Glomerular endothelial cell (primary cell): ENCODE data around the gene XCL1. TPM values are rescaled to one million over a fixed set of nuclear protein-coding genes. Genes with fewer than 3 reads are reported as not detected.
"Not testable (repeated sequence)": the region's sequence is repeated elsewhere in the genome, so short reads cannot be mapped to it uniquely, and the experiment has no call there.

ENCODE experiments used
- DNase-seq: peaks from one replicate; pipeline ENCODE4 v3.0.0-alpha.2; 2011; ENCODE audit warnings: low read depth, low spot score; ENCODE audit errors: extremely low read depth
- total RNA-seq: library from RNA; depleted of rRNA; stranded (reverse); fragments of >200 nt; gene quantifications from 2 replicates; pipeline ENCODE4 v1.2.3, GENCODE V29; 2015

The XCL1 gene, protein sequence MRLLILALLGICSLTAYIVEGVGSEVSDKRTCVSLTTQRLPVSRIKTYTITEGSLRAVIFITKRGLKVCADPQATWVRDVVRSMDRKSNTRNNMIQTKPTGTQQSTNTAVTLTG
- total RNA-seq = not detected in 2 replicates

DNA sequence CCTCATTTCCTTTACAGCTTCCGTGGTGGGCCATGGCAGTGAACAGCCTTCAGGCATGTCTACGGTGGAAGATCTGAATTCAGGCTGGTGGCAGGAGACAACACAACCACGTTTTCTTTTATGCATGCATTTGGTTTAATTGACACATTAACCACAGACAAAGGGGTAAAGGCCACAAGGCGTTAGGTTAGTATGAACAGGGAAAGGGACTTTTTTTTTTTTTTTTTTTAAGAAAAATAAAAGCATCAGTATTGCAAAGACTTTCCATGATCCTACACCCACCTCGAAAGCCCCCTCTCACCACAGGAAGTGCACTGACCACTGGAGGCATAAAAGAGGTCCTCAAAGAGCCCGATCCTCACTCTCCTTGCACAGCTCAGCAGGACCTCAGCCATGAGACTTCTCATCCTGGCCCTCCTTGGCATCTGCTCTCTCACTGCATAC, at the start of gene XCL1:
XCL1 (plus strand) TSS at position 361 of the 444 bp plus-strand sequence; CDS start at position 394, 33 bp downstream.
- DNase-seq = not testable (repeated sequence)

DNA sequence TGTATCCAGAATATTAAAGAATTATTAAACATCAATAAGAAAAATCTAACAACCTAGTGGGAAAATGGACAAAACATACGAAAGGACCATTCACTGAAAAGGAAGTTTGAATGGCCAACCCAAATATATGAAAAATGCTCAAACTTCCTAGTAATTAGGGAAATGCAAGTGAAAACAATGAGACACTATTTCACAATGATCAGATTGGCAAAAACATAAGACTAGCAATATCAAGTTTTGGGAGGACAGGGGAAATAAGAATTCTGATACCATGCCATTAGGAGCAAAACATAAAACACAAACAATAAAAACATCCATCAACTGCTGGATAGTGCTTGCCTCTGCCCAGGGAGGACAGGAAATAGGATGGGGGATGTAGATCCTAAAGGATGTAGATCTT, 46.9 kb upstream of the XCL1 start:
- no peak for DNase-seq

DNA sequence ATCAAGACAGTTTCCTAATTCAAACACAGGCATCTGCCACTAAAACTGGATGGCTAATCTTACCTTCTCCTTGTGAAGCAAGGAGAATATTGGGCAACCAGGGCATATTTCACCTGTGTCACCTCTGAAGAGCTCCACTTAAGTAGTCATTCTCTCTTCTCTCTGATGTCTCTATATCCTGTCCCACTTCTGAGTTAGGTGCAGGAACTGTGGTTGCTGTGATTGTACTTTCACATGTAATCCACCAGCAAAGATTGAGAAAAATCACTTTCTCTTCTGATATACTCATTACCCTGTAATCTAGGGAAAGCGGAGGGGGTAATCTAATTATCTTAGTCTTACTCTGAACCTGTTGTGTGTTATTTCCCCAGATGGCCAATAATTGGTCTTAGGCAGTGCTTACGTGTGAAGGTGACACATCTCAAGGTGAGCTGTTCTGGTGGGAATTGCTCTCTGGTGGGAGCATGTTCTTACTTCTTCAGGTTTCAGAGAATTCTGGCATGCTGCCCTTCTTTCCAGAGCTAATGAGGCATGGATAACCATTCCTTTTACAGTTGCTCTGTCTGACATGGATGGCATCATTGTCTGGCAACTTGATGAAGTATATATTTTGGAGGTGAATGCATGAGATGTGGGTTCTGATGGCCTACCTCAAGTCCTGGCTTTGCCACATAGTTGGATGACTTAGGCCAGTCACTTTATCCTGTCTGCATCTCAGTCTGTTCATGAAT, 44.6 kb upstream of the XCL1 start:
- no peak for DNase-seq

DNA sequence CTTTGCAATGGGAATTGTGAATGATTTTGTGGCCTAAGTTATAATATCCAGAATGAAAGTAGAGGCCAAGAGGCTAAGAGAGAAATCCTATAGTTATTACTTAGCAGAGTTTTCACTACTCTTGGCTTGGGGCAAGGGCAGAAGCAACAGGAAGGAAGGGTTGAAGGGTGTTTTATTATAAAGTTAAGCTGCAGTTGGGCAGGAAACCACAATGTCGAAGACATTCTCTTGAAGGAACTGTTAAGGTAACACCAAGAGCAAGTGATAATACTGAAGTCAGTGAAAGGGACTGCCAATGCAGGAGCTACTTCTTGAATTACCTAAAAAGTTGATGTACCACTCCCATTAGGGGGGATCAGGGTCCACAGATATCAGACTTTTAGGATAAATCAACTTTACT, 40.9 kb upstream of the XCL1 start:
- DNase-seq = no peak

DNA sequence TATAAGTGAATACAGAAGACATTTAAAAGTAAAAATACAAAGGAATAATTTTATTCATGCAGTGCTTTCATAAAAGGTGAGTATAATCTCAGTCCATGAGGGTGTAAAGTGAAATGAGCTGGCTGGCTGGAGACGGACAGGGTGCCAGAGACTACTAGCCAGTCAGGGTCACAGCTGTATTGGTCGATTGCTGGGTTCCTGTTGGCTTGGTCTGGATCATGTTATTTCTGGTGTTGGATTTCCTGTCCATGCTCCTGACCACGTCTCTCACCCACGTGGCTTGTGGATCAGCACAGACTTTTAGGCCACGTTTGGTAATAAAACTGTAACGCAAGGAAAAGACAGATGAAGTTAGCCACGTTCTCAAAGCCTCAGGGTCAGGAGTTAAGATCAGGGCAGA, 35.6 kb upstream of the XCL1 start:
- not testable (repeated sequence) for DNase-seq

DNA sequence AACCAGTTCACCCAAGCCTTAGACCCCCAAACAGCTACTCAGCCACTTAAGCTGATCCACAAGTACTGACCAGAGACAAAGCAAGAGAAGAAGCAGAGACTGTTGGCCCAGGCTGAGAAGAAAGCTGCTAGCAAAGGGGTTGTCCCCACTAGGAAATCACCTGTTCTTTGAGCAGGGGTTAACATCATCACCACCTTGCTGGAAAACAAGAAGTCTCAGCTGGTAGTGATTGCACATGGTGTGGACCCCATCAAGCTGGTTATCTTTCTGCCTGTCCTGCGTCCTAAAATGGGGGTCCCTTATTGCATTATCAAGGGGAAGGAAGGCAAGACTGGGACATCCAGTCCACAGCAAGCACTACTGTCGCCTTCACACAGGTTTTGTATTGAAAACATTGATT, 33.4 kb upstream of the XCL1 start:
- not testable (repeated sequence) for DNase-seq

DNA sequence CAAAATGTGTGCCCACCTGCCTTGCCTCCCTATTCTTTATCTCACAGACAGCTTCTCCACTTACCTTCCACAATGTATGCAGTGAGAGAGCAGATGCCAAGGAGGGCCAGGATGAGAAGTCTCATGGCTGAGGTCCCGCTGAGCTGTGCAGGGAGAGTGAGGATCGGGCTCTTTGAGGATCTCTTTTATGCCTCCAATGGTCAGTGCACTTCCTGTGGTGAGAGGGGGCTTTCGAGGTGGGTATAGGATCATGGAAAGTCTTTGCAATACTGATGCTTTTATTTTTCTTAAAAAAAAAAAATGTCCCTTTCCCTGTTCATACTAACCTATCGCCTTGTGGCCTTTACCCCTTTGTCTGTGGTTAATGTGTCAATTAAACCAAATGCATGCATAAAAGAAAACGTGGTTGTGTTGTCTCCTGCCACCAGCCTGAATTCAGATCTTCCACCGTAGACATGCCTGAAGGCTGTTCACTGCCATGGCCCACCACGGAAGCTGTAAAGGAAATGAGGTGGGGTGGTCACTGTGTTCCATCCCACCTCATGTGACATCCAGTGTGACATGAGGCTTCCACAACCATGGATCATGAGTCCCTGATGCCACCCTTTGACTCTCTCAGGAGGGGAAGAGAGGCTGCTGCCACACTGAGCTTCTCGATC, 32.4 kb upstream of the XCL1 start, which contains the start of gene XCL2:
XCL2 (minus strand) TSS at position 158 of the 659 bp plus-strand sequence; CDS start at position 125, 33 bp downstream.
- DNase-seq = not testable (repeated sequence)

DNA sequence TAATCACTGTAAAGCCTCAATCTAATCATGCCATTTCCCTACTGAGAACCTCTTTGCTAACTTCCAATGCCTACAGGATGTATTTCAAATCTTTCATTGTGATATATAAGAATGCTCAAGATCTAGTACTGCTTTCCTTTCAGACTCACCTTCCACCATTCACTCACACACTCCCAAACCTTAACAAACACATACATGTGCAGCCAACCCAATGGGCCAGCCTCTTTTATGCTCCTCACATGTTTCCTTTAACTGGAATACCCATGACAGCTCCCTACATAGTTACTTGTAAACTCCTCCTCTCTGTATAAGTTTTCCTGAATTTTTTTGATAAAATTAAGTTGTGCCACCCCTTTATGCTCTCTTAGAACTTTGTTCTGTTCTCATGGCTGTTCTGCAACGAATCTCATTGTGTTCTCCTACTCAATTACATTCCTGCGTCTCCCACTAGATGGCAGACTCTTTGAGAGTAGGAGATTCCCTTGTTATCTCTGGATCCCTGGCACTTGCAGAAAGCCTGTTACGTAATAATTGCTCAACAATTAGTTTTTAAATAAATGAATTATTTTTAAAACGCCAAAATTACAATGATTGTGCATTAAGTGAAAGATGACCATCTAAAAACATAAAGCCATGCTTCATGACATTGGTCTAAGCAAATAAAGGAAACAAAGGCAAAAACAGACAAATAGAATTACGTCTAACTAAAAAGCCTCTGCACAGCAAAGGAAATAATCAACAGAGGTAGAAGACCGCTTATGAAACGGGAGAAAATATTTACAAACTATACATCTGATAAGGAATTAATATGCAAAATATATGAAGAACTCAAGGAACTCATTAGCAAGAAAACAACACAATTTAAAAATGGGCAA, 30.5 kb upstream of the XCL1 start:
- DNase-seq = not testable (repeated sequence)

DNA sequence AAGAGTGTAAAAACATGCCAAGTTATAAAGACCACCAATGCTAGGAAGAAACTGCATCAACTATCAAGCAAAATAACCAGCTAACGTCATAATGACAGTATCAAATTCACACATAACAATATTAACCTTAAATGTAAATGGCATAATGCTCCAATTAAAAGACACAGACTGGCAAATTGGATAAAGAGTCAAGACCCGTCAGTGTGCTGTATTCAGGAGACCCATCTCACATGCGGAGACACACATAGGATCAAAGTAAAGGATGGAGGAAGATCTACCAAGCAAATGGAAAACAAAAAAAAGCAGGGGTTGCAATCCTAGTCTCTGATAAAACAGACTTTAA, 29.9 kb upstream of the XCL1 start:
- not testable (repeated sequence) for DNase-seq

DNA sequence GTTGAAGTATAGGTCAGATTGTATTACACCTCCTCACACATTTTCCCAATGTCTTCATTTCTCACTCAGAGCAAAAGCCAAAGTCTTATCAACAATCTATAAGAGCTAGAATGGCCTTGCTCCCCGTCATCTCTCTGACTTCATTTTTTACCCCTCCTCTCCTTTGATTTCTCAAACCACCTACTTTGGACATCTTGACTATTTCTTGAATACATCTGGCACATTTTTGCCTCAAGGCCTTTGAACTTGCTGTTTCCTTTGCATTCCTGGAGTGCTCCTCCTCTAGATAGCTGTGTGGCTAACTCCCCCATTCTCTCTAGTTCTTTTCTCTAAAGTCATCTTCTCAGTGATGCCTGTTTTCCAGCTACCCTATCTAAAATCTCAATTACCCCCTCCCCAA, 25.4 kb upstream of the XCL1 start:
- no peak for DNase-seq

DNA sequence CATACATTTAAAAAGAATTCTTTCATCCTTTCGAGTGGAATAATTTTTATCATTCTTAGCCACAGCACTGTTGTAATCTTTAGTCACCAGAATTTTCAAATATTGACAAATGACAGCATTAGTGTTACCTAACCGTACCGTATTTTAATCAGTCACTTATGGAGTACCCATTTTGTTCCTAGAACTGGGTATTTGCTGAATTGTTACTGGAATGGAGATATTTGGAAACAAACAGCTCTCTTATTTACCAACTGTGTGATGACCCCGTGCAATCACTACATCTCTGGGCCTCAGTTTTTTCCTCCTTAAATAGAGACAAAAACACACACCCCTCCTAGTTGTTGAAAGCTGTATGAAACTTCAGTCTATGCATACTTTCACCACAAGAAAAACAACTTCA, 24.7 kb upstream of the XCL1 start:
- no peak for DNase-seq

DNA sequence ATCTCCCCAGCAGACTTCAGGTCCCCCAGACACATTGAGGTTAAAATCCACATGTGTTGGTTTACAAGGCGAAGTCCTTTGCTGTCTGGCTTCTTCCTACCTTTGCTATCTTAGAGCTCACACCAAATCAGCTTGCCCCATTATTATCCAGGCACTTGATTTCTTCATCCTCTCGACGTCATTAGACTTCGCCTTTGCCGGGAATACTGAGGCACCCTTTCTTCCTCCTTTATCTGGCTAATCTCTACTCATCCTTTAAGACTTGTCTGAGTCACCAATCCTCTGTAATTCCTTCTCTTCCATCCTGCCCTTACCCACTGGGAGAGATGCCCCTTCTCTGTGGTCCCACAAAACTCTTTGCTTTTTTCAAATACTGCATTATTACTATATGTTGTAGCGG, 23.4 kb upstream of the XCL1 start:
- no peak for DNase-seq

DNA sequence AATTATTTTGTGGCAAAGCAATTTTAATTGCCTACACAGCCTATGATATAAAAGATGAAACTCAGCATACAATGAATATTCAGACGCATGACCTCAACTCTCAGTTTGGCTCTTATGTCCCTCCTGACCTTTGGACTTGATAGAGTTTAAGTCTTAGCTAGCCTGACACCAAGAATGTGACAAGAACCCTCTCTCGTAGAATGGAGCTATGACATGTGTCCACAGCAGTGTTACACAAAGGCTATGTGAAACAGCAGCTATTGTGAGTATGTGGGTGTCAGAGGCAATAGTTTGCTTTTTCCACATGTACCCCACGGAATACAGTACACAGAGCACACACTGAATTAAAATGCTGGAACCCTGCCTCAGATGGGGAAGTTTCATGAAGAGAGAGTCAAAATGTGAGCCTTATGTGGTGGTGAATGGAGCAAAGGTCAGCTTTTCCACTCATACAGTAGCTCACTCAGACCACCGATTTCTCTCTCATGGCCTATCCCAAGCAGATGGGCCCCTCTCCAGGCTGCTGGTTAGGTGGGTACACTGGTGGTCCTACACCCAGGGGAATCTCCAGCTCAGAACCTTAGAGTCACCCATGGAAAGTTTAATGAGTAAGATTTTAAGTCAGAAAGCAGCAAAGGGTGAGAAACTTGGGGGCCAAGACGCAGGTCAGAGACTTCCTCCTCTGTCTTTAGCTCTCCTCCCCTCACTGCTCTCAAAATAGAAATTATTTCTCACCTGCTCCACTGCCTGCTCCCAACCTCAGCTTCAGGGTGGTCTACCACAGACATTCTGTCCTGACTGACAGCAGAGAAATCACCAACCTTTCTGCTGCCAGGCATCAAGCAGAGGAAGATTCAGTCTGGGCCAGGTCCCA, 22.5 kb upstream of the XCL1 start:
- no peak for DNase-seq

DNA sequence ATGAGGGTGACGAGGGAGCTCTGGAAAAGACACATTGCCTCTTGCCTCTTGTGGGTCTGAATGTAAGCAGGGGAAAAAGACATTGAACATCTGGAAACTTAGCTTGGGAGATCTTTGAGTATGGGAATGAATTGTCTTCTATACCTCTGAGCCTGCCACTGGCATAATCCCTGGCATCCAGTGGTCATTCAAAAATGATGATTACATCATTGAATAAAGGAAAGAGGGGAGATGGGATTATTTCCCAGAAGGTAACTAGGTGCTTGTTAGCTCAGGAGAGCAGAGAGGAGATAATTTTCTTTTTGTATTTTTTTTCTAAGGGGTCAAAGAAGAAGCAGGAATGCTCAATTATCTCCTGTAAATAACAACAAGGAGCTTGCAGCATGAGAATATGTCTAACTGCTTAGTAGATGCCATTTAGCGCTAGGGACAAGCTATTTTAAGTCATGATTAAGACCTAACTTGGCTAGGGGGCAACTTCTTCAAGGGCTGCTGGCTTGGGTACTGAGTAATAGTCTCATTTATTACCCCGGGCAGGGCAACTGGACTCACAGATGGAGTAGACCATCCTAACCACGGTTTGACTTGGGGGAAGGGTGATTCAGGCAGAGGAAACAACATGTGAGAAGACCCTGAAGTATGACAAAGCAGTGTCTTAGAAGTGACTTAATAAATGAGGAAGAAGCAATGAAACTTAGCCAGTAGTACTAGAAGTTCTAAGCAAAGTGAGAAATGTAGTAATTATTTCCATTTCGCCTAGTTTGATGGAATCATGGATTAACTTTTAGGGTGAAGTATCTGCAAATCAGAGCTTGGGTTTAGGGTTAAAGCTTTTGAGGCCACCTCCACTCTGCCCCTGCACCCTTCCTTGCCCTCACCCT, 21.6 kb upstream of the XCL1 start:
- DNase-seq = no peak

DNA sequence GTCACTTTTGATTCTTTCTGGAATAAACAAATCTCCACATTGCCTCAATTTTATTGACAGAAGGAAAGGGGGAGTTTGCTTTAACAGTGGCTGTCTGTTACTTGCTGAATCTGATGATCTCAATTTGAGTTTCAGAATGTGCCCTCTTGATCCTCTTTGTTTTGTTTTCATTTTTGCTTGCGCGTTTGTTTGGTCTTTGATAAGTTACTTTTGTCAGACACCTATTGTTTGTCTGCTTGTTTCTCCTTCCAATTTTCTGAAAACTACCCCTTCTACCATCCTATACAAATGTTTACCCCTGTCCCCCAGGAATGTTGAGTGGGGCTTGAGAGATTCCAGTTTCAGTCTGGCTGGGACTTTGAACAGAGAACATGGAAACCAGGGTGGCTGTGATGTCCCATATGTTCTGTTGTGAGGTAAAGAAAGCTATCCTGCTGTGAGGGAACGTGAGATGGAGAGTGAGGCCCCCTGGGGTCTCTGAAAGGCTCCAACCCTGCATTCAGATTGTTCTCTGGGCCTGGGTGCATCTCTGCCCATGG, 20.8 kb upstream of the XCL1 start:
- no peak for DNase-seq

DNA sequence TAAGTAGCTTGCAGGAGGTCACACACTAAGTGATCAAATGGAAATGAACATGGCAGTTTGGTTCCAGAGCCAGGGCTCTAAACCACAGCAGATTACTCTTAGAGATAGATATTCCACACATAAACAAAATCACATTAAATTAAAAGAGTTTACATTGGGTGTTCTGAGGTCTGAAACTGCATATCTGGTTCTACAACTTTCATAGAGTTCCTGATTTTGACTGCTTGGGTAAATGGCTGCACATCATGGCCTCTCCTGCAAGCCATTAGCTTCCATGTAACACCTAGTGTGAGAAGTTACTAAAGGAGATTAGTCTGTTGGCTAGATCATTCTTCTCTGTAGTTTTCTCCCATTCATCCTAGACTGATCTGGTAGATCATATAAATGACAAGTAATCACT, 19.8 kb upstream of the XCL1 start:
- DNase-seq = no peak

DNA sequence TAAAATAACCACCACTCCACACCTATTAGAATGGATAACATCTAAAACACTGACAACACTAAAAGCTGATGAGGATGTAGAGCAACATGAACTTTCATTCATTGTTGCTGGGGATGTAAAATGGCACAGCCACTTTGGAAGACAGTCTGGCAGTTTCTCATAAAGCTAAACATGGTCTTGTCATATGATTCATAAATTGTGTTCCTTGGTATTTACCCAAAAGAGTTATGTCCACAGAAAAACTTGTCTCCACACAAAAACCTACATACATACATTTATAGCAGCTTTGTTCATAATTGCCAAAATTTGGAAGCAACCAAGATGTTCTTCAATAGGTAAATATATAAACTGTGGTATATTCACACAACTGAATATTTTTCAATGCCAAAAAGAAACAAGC, 16.0 kb upstream of the XCL1 start:
- DNase-seq = no peak

DNA sequence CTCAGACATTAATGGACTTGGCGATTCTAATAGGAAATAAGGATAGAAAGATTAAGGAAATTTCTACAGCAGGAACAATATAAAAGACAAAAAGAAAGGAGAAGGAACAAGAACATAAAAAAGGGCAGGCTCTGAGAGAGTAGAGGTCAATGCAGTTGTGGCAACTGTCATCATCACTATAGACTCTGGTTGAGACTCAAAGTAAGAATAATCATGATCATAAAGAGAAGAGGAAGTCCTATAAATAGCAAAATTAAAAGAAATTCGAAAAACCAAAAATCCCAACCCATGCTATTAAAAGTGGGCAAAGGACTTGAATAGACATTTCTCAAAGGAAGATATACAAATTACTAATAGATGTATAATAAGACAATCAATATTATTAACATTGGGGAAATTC, 14.4 kb upstream of the XCL1 start:
- no peak for DNase-seq

DNA sequence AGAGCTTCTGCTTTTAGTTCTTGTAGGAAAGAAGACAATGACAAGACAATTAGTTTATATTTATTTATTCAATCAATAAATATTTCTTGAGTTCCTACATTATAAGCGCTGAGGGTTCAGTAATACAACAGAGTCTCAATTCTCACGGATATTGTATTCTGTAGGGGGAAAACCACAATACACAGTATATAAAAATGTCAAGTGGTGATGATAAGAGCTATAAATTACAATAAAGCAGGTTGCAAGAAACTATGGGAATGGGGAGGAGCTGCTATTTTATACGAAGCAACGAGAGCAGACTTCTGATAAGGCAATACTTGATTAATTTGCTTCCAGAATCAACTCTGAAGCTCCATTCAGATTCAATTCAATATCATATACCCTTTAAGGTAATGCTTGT, 10.6 kb upstream of the XCL1 start:
- DNase-seq = no peak
